K562 (cell line): Measurements from ENCODE around the gene HOXA2. TPM values are rescaled to one million over a fixed set of nuclear protein-coding genes. Genes with fewer than 3 reads are reported as not detected.
A peak's percentile ranks its signal among the peaks of the same experiment; 100 is the strongest.

Experiments
- ATAC-seq: fragments of 200-7000 bp; cut with Tn5 transposase; 3 replicates; pipeline ENCODE4 v1.9.1; 2020; ENCODE audit warnings: moderate library complexity
- BruUV-seq: library from RNA; stranded (reverse); fragments of 400-500 nt; replicated peaks from 2 replicates; lab custom pipeline; 2021; lab: Mats Ljungman, UMichigan
- CTCF ChIA-PET: fragments of 300-600 bp; formaldehyde crosslinking; extraction: SDS; loops from one replicate; lab custom pipeline; 2021; ENCODE audit warnings: low intra/inter-chr PET ratio; lab: Yijun Ruan, JAX
- POLR2A ChIA-PET: fragments of 300-600, 350-650 bp; sonication (Branson Sonifier 250); formaldehyde crosslinking; extraction: SDS; loops from one replicate; lab custom pipeline; 2021; ENCODE audit warnings: antibody characterized with exemption, inconsistent platforms; lab: Yijun Ruan, JAX
- DNase-seq, 4 experiments: peaks; one replicate each; pipeline versions ENCODE4 v3.0.0 to v3.0.0-alpha.2; 2011 to 2018; ENCODE audit warnings: low spot score in 3 of 4, mixed read lengths in 3 of 4; ENCODE audit errors: extremely low read depth in 1 of 4
- FAIRE-seq: peaks from 2 replicates; lab custom pipeline; 2011; peaks lifted over from hg19 to GRCh38; lab: Jason Lieb, UNC
- H2AFZ ChIP-seq: 2 replicates; pipeline ENCODE4 v1.6.0; 2011; ENCODE audit warnings: low read depth, low read length, control low read depth, inconsistent platforms
- H3K27ac ChIP-seq: fragments of 200-600 bp; 3 replicates; pipeline ENCODE4 v1.8.0; 2011; ENCODE audit warnings: low read depth, mild to moderate bottlenecking, control low read depth, inconsistent platforms, low read length, moderate library complexity, mixed read lengths; ENCODE audit errors: extremely low read depth
- H3K27me3 ChIP-seq, 2 experiments: fragments of 300-600 bp in 1 of 2; 2 replicates in 1 of 2; 3 replicates in 1 of 2; pipeline versions ENCODE4 v1.6.0 to v1.8.0; 2011; ENCODE audit warnings: inconsistent platforms in 2 of 2, low read length in 2 of 2, mild to moderate bottlenecking in 1 of 2, mixed read lengths in 1 of 2, moderate library complexity in 1 of 2; ENCODE audit not compliant: control insufficient read depth in 2 of 2, insufficient read depth in 2 of 2
- H3K36me3 ChIP-seq: fragments of 300-600 bp; 3 replicates; pipeline ENCODE4 v1.8.0; 2011; ENCODE audit warnings: mild to moderate bottlenecking, low read length, inconsistent platforms; ENCODE audit not compliant: control insufficient read depth, insufficient read depth
- H3K4me1 ChIP-seq, 2 experiments: fragments of 200-600 bp in 1 of 2; replicated peaks in 1 of 2; 2 replicates in 1 of 2; 3 replicates in 1 of 2; pipeline versions ENCODE4 v1.5.1 to v1.8.0; 2011; ENCODE audit warnings: inconsistent platforms in 2 of 2, low read length in 2 of 2, mild to moderate bottlenecking in 1 of 2, mixed read lengths in 1 of 2, moderate library complexity in 1 of 2; ENCODE audit not compliant: control insufficient read depth in 2 of 2, insufficient read depth in 2 of 2
- H3K4me2 ChIP-seq: 2 replicates; pipeline ENCODE4 v1.6.1; 2011; ENCODE audit warnings: low read length, control low read depth, inconsistent platforms, mixed read lengths; ENCODE audit not compliant: insufficient read depth
- H3K4me3 ChIP-seq: fragments of 200-600 bp; sonication (generic), shearing (Covaris generic); 2 replicates; pipeline ENCODE4 v1.5.1; 2016; ENCODE audit warnings: control low read depth, inconsistent platforms
- H3K79me2 ChIP-seq: fragments of 200-600 bp; 3 replicates; pipeline ENCODE4 v1.8.0; 2011; ENCODE audit warnings: low read length, inconsistent platforms; ENCODE audit not compliant: control insufficient read depth, insufficient read depth
- H3K9ac ChIP-seq, 2 experiments: 2 replicates each; pipeline versions ENCODE4 v1.6.0 to v1.6.1; 2011; ENCODE audit warnings: low read depth in 2 of 2, low read length in 2 of 2, control low read depth in 1 of 2, inconsistent platforms in 1 of 2, mild to moderate bottlenecking in 1 of 2, mixed read lengths in 1 of 2; ENCODE audit not compliant: insufficient read depth in 1 of 2
- H3K9me1 ChIP-seq: one replicate; pipeline ENCODE4 v1.6.0; 2011; ENCODE audit warnings: inconsistent platforms, mild to moderate bottlenecking, low read length, moderate library complexity; ENCODE audit not compliant: control insufficient read depth, insufficient read depth
- H3K9me3 ChIP-seq: replicated peaks from 2 replicates; pipeline ENCODE4 v1.5.1; 2011; ENCODE audit warnings: low read depth, low read length, inconsistent platforms; ENCODE audit not compliant: control insufficient read depth, insufficient read depth
- H4K20me1 ChIP-seq: replicated peaks from 2 replicates; pipeline ENCODE4 v1.6.1; 2011; ENCODE audit warnings: low read length, inconsistent platforms, mixed read lengths; ENCODE audit not compliant: control insufficient read depth, insufficient read depth
- HES1 ChIP-seq: fragments of 450-650 bp; IDR thresholded peaks from 2 replicates; pipeline ENCODE4 v1.6.1; 2016; ENCODE audit warnings: low read depth, mild to moderate bottlenecking, moderate library complexity
- MEIS2 ChIP-seq: fragments of 450-650 bp; IDR thresholded peaks from 2 replicates; pipeline ENCODE4 v1.6.1; 2014; ENCODE audit warnings: mild to moderate bottlenecking; ENCODE audit not compliant: partially characterized antibody
- NKRF ChIP-seq: fragments of 450-650 bp; IDR thresholded peaks from 2 replicates; pipeline ENCODE4 v1.6.1; 2016; ENCODE audit warnings: borderline replicate concordance
- PBX2 ChIP-seq, 2 experiments: IDR thresholded peaks in 1 of 2; conservative IDR thresholded peaks in 1 of 2; 2 replicates each; pipeline ENCODE4 v1.6.1; 2016; ENCODE audit warnings: low read depth in 2 of 2, mild to moderate bottlenecking in 1 of 2, missing compliant biosample characterization in 1 of 2, missing genetic modification characterization in 1 of 2, moderate library complexity in 1 of 2
- PKNOX1 ChIP-seq: fragments of 450-650 bp; IDR thresholded peaks from 2 replicates; pipeline ENCODE4 v1.6.1; 2016
- WGBS: fragments of 100-300 bp; shearing (Covaris generic); methylation state at CpG from one replicate; pipeline ENCODE4 v1.1.6; 2016; ENCODE audit warnings: low coverage, mixed read lengths; ENCODE audit not compliant: insufficient coverage; ENCODE audit errors: missing lambda C conversion rate; 5-methylcytosine and 5-hydroxymethylcytosine counted together
- in situ Hi-C: fragments of 300-500 bp; cut with MboI; formaldehyde crosslinking; loops from 4 replicates; pipeline ENCODE4 v1.15.0; 2018; ENCODE audit warnings: inconsistent platforms, mixed read lengths
- intact Hi-C: fragments of 100-400 bp; cut with micrococcal nuclease; formaldehyde crosslinking; loops from 2 replicates; pipeline ENCODE4 v1.14.2; 2022
- polyA plus RNA-seq, 8 experiments: library from polyadenylated mRNA; depleted of rRNA in 4 of 8; stranded (reverse) in 5 of 8; unstranded in 3 of 8; fragments of >200 nt; fragmentation: Nextera tagmentation in 2 of 8; fragmentation: Illumina TruSeq in 1 of 8; extraction: Ambion mirVana in 2 of 8; extraction: Trizol in 1 of 8; gene quantifications; 2 replicates each; pipeline versions ENCODE4 v1.2.1 to v1.2.3, GENCODE V29; 2011 to 2014; ENCODE audit warnings: inconsistent platforms in 1 of 8, missing spikeins in 1 of 8
- total RNA-seq, 7 experiments: library from RNA; depleted of rRNA in 6 of 7; stranded (reverse); fragments of >200 nt in 6 of 7; fragmentation: Illumina TruSeq in 2 of 7; extraction: Trizol in 2 of 7; gene quantifications; 2 replicates each; pipeline versions ENCODE4 v1.2.1 to v1.2.3, GENCODE V29; 2011 to 2021; ENCODE audit warnings: low replicate concordance in 1 of 7

Gene HOXA2
- total and polyA plus RNA-seq, 9 of the 15 experiments (the other 6 are each of a cell fraction or from before 2014, with no cell fraction given): 0.04 TPM; not detected in 8

- ChIA-PET CTCF (no interaction called here), POLR2A (interaction anchor here (0.6 to 0.7 kb wide), 2 partner anchors 15 to 669 kb away, joined by 3 read pairs; no protein-coding TSS in a partner anchor)
- Histone ChIP-seq H3K4me2 (no peak overlapping the region), H3K27ac (no peak overlapping the region), H3K36me3 (no peaks in the 10 kb centered on the region), H3K4me3 (no peak overlapping the region), H3K27me3 (peaks cover 44 to 62% of the 10 kb centered on the region in 2 experiments), H3K79me2 (no peaks in the 10 kb centered on the region), H3K9ac (no peak overlapping the region), H4K20me1 (0 out of 2 replicates have a peak, but pooled peaks cover 6% of the 10 kb centered on the region), H3K9me3 (no peaks in the 10 kb centered on the region), H3K9me1 (no peaks in the 10 kb centered on the region), H3K4me1 (peaks cover 0 to 16% of the 10 kb centered on the region in 2 experiments; a peak in 2 of 5 replicates), H2AFZ (no peak overlapping the region)
- no peak for DNase-seq
- WGBS: 13% methylated on average over 19 of the region's 20 CpGs
- no peak for ATAC-seq
- intact Hi-C loops: no loop called here
- no peak for FAIRE-seq
- TF ChIP-seq PKNOX1 (0 out of 2 replicates have a peak, but pooled peaks have one; percentile 24), NKRF (no peak), HES1 (no peak), MEIS2 (peak; percentile 35), PBX2 (CRISPR knock-in tag; IDR thresholded peaks at IDR 0.05; ENCODE audit: low read depth) (no peak), PBX2 (tag; conservative IDR thresholded peaks at IDR 0.05; ENCODE audit: low read depth) (0 out of 2 replicates have a peak, but pooled peaks have one; percentile 37)
- no TSS peak for BruUV-seq
- in situ Hi-C loops: no loop called here
These were observed 13.8 kb upstream of the HOXA2 start for GRCh38 chr7:27116031-27116961.
